Measurements from ENCODE around the gene LRRTM4. TPM values are rescaled to one million over a fixed set of nuclear protein-coding genes. Genes with fewer than 3 reads are reported as not detected.
A peak's percentile ranks its signal among the peaks of the same experiment; 100 is the strongest.

Gene LRRTM4
- total and polyA plus RNA-seq, 2 of the 13 experiments (the other 11 are each of a cell fraction or from before 2014, with no cell fraction given) = 1.2 TPM

GRCh38 chr2:77310416-77310815, 211.8 kb downstream of the LRRTM4 start (continued):
- no peak for TF ChIP-seq PRDM10 (CRISPR knock-in tag; IDR thresholded peaks at IDR 0.05; ENCODE audit: low read depth)
- TF ChIP-seq ZNF30 (CRISPR knock-in tag; IDR thresholded peaks at IDR 0.05) = no peak
- no peak for TF ChIP-seq TAF15 (IDR thresholded peaks at IDR 0.05; ENCODE audit: low read depth, low read length, poor library complexity, severe bottlenecking)

GRCh38 chr2:77309725-77310124, 212.5 kb downstream of the LRRTM4 start:
- CTCF ChIA-PET (ENCODE audit: low intra/inter-chr PET ratio, low total read pairs) = no interaction called here
- no TSS peak for BruUV-seq (replicated peaks)
- POLR2A ChIA-PET = no interaction called here

More at GRCh38 chr2:77309725-77310124, 212.5 kb downstream of the LRRTM4 start:
- TF ChIP-seq SIN3A (IDR thresholded peaks at IDR 0.05; ENCODE audit: borderline replicate concordance, low read depth, low read length) (no peak), ZBTB40 (IDR thresholded peaks at IDR 0.05) (0 out of 2 replicates have a peak, but pooled peaks have one; percentile 6), ZBTB40 (CRISPR knock-in tag; IDR thresholded peaks at IDR 0.05) (no peak)
- Histone ChIP-seq H4K20me1 (ENCODE audit: insufficient read depth, low read length) (no peaks in the 10 kb centered on the region), H3K9ac (ENCODE audit: insufficient read depth, low read depth, low read length) (no peak overlapping the region), H3K27ac (ENCODE audit: extremely low read length, insufficient read depth, low read length) (no peak overlapping the region), H3K4me1 (ENCODE audit: insufficient read depth, low read length) (no peaks in the 10 kb centered on the region), H2AFZ (ENCODE audit: low read length) (no peak overlapping the region), H3K79me2 (ENCODE audit: insufficient read depth, low read length) (no peaks in the 10 kb centered on the region), H3K4me3 (replicated peaks in 1 of 3; ENCODE audit: insufficient read depth in 1 of 3, low read depth in 2 of 3, low read length in 3 of 3) (no peak overlapping the region), H3K4me2 (ENCODE audit: low read depth, low read length) (no peak overlapping the region), H3K27me3 (ENCODE audit: control insufficient read depth in 1 of 2, insufficient read depth in 2 of 2, low read length in 2 of 2) (no peaks in the 10 kb centered on the region), H3K36me3 (replicated peaks in 1 of 2; ENCODE audit: control insufficient read depth in 1 of 2, insufficient read depth in 2 of 2, low read length in 2 of 2) (no peaks in the 10 kb centered on the region), H3K9me3 (ENCODE audit: low read length) (no peaks in the 10 kb centered on the region)
- FAIRE-seq (no peak), ATAC-seq (no peak), DNase-seq (ENCODE audit: low spot score) (no peak)
- in situ Hi-C loops (cut with HindIII; ENCODE audit: extremely low pct_ligation_motif_present, low pct_unique_long_range_greater_than_20kb) = no loop called here
- WGBS (ENCODE audit: low lambda C conversion rate) = under 1% methylated on average over 2 of the region's 2 CpGs
- intact Hi-C loops (cut with micrococcal nuclease; ENCODE audit: unreplicated experiment) = no loop called here
